Prostate gland (tissue), 2 donors: ENCODE data around the gene PEX5.

Experiments
- POLR2A ChIP-seq: fragments of 450-650 bp; IDR thresholded peaks from one replicate; pipeline ENCODE4 v1.6.1; 2016; ENCODE audit warnings: antibody characterized with exemption, mild to moderate bottlenecking
- TF ChIP-seq, protein P1 (sequence below), 4 experiments: fragments of 200-600 bp in 2 of 4; fragments of 450-650 bp in 2 of 4; sonication (generic) in 2 of 4; IDR thresholded peaks; 1 replicate in 3 of 4; 2 replicates in 1 of 4; pipeline ENCODE4 v1.5.1; 2016 to 2019; ENCODE audit warnings: antibody characterized with exemption in 4 of 4, mild to moderate bottlenecking in 2 of 4, moderate library complexity in 2 of 4

DNA sequence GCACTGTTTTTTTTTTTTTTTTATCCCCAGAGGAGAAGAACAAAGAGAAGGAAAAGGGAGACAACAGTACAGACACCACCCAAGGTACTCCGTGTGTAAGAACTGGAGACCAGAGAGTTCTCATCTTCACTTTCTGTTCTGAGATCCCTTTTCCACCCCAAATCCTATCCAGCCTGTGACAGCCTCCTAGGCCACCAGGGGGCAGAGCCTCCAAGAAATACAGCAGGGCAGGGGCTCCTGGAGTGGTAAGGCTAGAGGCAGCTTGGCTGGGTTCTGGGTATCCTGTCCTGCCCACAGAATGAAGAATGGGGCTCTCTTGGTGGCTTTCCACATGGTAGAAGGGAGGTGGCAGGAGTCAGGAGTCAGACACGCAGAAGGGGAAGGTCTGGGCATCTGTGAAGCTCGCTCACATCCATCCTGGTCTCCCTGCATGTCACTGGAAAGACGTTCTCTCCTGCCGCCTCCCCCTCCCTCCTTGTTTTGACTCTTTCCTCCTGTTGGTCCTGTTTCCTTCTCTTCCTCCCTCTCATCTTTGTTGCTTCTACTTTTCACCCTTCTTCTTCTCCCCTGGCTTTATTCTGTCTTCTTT, 47.3 kb upstream of the PEX5 start:
- TF ChIP-seq, protein P1, sequence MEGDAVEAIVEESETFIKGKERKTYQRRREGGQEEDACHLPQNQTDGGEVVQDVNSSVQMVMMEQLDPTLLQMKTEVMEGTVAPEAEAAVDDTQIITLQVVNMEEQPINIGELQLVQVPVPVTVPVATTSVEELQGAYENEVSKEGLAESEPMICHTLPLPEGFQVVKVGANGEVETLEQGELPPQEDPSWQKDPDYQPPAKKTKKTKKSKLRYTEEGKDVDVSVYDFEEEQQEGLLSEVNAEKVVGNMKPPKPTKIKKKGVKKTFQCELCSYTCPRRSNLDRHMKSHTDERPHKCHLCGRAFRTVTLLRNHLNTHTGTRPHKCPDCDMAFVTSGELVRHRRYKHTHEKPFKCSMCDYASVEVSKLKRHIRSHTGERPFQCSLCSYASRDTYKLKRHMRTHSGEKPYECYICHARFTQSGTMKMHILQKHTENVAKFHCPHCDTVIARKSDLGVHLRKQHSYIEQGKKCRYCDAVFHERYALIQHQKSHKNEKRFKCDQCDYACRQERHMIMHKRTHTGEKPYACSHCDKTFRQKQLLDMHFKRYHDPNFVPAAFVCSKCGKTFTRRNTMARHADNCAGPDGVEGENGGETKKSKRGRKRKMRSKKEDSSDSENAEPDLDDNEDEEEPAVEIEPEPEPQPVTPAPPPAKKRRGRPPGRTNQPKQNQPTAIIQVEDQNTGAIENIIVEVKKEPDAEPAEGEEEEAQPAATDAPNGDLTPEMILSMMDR (IDR thresholded peaks at IDR 0.05) = peak; percentile 18 to 60 (median 44)
- no peak for TF ChIP-seq POLR2A
